Ovary (tissue), 3 donors: ENCODE measurements around the gene OR10V1.

ENCODE experiments used
- EP300 ChIP-seq: sonication (generic); formaldehyde crosslinking; IDR thresholded peaks from one replicate; pipeline ENCODE4 v1.6.1; 2017; ENCODE audit warnings: antibody characterized with exemption
- POLR2A ChIP-seq: fragments of 450-650 bp; IDR thresholded peaks from one replicate; pipeline ENCODE4 v1.6.1; 2017; ENCODE audit warnings: antibody characterized with exemption, mild to moderate bottlenecking, moderate library complexity
- TF ChIP-seq, protein P1 (sequence below), 3 donors: fragments of 450-650 bp in 2 of 3; fragments of 200-600 bp in 1 of 3; IDR thresholded peaks; one replicate each; pipeline versions ENCODE4 v1.5.1 to v1.8.0; 2016 to 2022; ENCODE audit warnings: antibody characterized with exemption in 3 of 3, mild to moderate bottlenecking in 1 of 3
- donor health status: DM: no; HTN: no; CAD: no.

DNA sequence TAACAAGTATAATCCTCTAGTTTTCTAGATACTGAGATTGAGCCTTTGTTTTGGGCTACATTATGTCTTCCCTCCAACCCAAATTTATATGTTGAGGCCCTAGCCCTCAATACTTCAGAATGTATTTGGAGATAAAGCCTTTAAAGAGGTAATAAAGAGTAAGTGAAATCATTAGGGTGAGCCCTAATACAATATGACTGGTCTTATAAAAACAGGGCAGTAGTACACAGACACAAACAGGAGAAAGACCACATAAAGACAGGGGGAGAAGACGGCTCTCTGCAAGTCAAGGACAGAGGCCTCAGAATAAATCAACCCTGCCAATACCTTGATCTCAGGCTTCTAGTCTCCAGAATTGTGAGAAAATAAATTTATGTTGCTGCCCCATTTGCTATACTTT, 6.3 kb downstream of the OR10V1 start:
- TF ChIP-seq, protein P1, sequence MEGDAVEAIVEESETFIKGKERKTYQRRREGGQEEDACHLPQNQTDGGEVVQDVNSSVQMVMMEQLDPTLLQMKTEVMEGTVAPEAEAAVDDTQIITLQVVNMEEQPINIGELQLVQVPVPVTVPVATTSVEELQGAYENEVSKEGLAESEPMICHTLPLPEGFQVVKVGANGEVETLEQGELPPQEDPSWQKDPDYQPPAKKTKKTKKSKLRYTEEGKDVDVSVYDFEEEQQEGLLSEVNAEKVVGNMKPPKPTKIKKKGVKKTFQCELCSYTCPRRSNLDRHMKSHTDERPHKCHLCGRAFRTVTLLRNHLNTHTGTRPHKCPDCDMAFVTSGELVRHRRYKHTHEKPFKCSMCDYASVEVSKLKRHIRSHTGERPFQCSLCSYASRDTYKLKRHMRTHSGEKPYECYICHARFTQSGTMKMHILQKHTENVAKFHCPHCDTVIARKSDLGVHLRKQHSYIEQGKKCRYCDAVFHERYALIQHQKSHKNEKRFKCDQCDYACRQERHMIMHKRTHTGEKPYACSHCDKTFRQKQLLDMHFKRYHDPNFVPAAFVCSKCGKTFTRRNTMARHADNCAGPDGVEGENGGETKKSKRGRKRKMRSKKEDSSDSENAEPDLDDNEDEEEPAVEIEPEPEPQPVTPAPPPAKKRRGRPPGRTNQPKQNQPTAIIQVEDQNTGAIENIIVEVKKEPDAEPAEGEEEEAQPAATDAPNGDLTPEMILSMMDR (IDR thresholded peaks at IDR 0.05): no peak
- TF ChIP-seq EP300 (no peak), POLR2A (no peak)
